Measurements from ENCODE around the gene ACIN1. TPM values are rescaled to one million over a fixed set of nuclear protein-coding genes. Genes with fewer than 3 reads are reported as not detected.

ACIN1 gene
- total and polyA plus RNA-seq, 2 donors (not counting 1 experiment from before 2014, with no cell fraction given), result 75.1 to 94.0 TPM

DNA sequence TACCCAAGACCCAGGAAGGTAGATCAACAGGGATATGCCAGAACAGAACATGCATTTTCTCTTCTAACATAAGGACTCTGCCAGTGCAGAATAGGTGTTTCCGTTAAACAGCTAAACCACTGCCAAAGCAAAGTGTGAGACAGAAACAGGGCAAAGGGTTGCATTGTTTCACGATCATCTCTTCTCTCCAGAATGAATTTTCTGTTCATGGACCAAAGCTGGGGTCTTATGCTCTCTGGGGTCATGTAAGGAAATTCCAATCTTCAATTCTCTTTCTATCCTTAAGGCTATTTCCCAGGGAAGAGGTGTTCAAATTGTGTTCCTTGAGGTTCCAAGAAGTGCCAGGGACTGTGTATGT is 71.2 kb downstream of the ACIN1 start:
- no peak for TF ChIP-seq EZH2 (IDR thresholded peaks at IDR 0.05; ENCODE audit: low read length, missing control alignments)
- TF ChIP-seq, protein P1, sequence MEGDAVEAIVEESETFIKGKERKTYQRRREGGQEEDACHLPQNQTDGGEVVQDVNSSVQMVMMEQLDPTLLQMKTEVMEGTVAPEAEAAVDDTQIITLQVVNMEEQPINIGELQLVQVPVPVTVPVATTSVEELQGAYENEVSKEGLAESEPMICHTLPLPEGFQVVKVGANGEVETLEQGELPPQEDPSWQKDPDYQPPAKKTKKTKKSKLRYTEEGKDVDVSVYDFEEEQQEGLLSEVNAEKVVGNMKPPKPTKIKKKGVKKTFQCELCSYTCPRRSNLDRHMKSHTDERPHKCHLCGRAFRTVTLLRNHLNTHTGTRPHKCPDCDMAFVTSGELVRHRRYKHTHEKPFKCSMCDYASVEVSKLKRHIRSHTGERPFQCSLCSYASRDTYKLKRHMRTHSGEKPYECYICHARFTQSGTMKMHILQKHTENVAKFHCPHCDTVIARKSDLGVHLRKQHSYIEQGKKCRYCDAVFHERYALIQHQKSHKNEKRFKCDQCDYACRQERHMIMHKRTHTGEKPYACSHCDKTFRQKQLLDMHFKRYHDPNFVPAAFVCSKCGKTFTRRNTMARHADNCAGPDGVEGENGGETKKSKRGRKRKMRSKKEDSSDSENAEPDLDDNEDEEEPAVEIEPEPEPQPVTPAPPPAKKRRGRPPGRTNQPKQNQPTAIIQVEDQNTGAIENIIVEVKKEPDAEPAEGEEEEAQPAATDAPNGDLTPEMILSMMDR (conservative IDR thresholded peaks at IDR 0.05 in 1 of 2, IDR thresholded peaks at IDR 0.05 in 1 of 2; ENCODE audit: low read depth in 1 of 2, low read length in 2 of 2), result no peak
- Histone ChIP-seq H3K79me2 (ENCODE audit: control insufficient read depth, insufficient read depth, low read length) (no peaks in the 10 kb centered on the region), H3K27ac (ENCODE audit: insufficient read depth, low read length) (no peak overlapping the region), H2AFZ (ENCODE audit: low read length) (no peak overlapping the region), H3K4me3 (replicated peaks in 1 of 4; ENCODE audit: control extremely low read depth in 1 of 4, insufficient read depth in 1 of 4, low read depth in 3 of 4, low read length in 4 of 4) (no peak overlapping the region), H3K27me3 (ENCODE audit: control insufficient read depth, insufficient read depth, low read length) (no peaks in the 10 kb centered on the region), H4K20me1 (ENCODE audit: control insufficient read depth, extremely low read depth, insufficient read depth, low read length) (no peaks in the 10 kb centered on the region), H3K9ac (ENCODE audit: insufficient read depth, low read length) (no peak overlapping the region), H3K4me2 (ENCODE audit: extremely low read depth, insufficient read depth, low read length) (no peak overlapping the region), H3K9me3 (ENCODE audit: control insufficient read depth, insufficient read depth, low read depth, low read length) (no peaks in the 10 kb centered on the region), H3K4me1 (ENCODE audit: control insufficient read depth, extremely low read depth, insufficient read depth, low read length) (no peaks in the 10 kb centered on the region), H3K36me3 (ENCODE audit: control insufficient read depth, insufficient read depth, low read length) (peaks cover 3% of the 10 kb centered on the region)
- no peak for DNase-seq (ENCODE audit: low read depth in 2 of 2)

DNA sequence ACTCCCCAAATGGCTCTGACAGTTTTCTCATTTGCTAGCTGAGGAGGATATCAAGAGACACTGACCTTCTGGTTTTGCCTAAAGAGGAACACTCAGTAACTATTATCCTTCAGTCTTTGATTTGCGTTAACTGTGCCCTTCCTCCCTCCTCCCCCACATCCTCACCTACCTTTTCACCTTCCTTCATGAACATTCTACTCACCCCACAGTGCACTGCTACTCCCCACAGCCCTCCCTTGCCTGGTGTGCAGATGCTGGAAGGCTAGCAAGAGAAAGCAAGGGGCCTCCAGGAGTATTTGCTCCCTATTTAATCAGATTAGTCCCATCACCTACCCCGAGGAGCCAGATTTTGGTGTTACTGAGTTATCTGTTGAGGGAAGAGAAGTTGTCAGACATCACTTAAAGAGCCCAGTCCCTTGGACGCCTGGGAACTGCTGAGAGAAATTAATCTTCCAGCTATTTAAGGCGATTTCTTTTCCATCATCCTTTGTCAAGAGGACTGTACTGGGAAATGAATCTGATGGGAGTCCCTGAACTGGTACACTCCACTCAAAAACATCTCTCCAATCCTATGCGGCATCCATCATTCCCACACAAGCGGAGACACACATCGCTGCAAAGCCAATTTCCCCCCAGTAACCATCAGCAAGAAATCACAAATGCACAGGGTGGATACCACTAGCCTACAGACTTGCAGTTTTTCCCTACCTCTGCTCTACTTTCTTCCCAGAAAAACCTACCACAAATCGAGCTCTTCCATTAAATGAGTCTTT is 71.7 kb downstream of the ACIN1 start:
- no peak for DNase-seq (ENCODE audit: low read depth in 2 of 2)
- TF ChIP-seq EZH2 (IDR thresholded peaks at IDR 0.05; ENCODE audit: low read length, missing control alignments), result no peak
- Histone ChIP-seq H4K20me1 (ENCODE audit: control insufficient read depth, extremely low read depth, insufficient read depth, low read length) (no peaks in the 10 kb centered on the region), H2AFZ (ENCODE audit: low read length) (no peak overlapping the region), H3K4me2 (ENCODE audit: extremely low read depth, insufficient read depth, low read length) (no peak overlapping the region), H3K9ac (ENCODE audit: insufficient read depth, low read length) (no peak overlapping the region), H3K36me3 (ENCODE audit: control insufficient read depth, insufficient read depth, low read length) (peaks cover 3% of the 10 kb centered on the region), H3K27ac (ENCODE audit: insufficient read depth, low read length) (no peak overlapping the region), H3K27me3 (ENCODE audit: control insufficient read depth, insufficient read depth, low read length) (no peaks in the 10 kb centered on the region), H3K4me3 (replicated peaks in 1 of 4; ENCODE audit: control extremely low read depth in 1 of 4, insufficient read depth in 1 of 4, low read depth in 3 of 4, low read length in 4 of 4) (no peak overlapping the region), H3K9me3 (ENCODE audit: control insufficient read depth, insufficient read depth, low read depth, low read length) (no peaks in the 10 kb centered on the region), H3K79me2 (ENCODE audit: control insufficient read depth, insufficient read depth, low read length) (no peaks in the 10 kb centered on the region), H3K4me1 (ENCODE audit: control insufficient read depth, extremely low read depth, insufficient read depth, low read length) (no peaks in the 10 kb centered on the region)

DNA sequence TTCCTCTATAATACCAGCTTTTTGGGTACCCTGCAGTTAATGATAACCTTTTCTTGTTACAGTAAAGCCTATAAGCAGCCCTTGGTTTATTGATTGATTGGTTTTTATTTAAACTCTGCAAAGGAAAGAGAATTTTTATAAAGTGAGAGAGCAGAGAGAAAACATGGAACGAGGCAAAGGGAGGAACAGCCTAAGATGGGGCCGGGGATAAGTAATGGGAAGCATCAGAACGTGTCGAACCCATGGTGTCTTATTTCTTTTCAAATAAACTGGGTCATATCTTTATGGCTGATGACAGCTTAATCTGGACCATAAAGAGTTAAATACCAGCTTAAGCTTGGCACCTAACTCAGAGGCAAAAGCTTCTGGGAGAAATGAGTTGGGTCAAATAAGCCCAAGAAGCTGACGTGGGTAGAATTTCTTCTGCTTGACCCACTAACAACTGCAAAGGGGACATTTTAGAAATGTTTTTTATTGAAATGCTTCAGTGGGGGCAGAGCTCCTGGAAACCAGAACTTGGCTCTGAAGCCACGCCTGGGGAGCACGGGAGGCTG is 73.0 kb downstream of the ACIN1 start:
- H4K20me1 ChIP-seq (ENCODE audit: control insufficient read depth, extremely low read depth, insufficient read depth, low read length), result no peaks in the 10 kb centered on the region
- no peaks in the 10 kb centered on the region for H3K4me1 ChIP-seq (ENCODE audit: control insufficient read depth, extremely low read depth, insufficient read depth, low read length)
- no peak overlapping the region for H2AFZ ChIP-seq (ENCODE audit: low read length)
- no peaks in the 10 kb centered on the region for H3K9me3 ChIP-seq (ENCODE audit: control insufficient read depth, insufficient read depth, low read depth, low read length)
- H3K36me3 ChIP-seq (ENCODE audit: control insufficient read depth, insufficient read depth, low read length), result peaks cover 3% of the 10 kb centered on the region
- no peak overlapping the region for H3K4me2 ChIP-seq (ENCODE audit: extremely low read depth, insufficient read depth, low read length)
- no peak overlapping the region for H3K27ac ChIP-seq (ENCODE audit: insufficient read depth, low read length)
- no peak overlapping the region for H3K9ac ChIP-seq (ENCODE audit: insufficient read depth, low read length)
- no peak for TF ChIP-seq EZH2 (IDR thresholded peaks at IDR 0.05; ENCODE audit: low read length, missing control alignments)
- TF ChIP-seq, protein P1 (conservative IDR thresholded peaks at IDR 0.05 in 1 of 2, IDR thresholded peaks at IDR 0.05 in 1 of 2; ENCODE audit: low read depth in 1 of 2, low read length in 2 of 2), result no peak
- no peak overlapping the region for H3K4me3 ChIP-seq (replicated peaks in 1 of 4; ENCODE audit: control extremely low read depth in 1 of 4, insufficient read depth in 1 of 4, low read depth in 3 of 4, low read length in 4 of 4)
- H3K27me3 ChIP-seq (ENCODE audit: control insufficient read depth, insufficient read depth, low read length), result no peaks in the 10 kb centered on the region
- no peak for DNase-seq (ENCODE audit: low read depth in 2 of 2)
- H3K79me2 ChIP-seq (ENCODE audit: control insufficient read depth, insufficient read depth, low read length), result no peaks in the 10 kb centered on the region

All from fibroblast of lung (primary cell).